Psoas muscle (tissue), 8 donors: ENCODE measurements around the gene TFPI. TPM values are rescaled to one million over a fixed set of nuclear protein-coding genes. Genes with fewer than 3 reads are reported as not detected.

Experiments
- ATAC-seq, 4 donors: fragments of 200-7000 bp; cut with Tn5 transposase; one replicate each; pipeline ENCODE4 v1.9.1; 2020; ENCODE audit warnings: moderate library complexity in 3 of 4, mild to moderate bottlenecking in 2 of 4
- DNase-seq, 2 donors: peaks; one replicate each; pipeline ENCODE4 v3.0.0-alpha.2; 2020
- H3K27ac ChIP-seq: fragments of 200-600 bp; one replicate; pipeline ENCODE4 v1.8.0; 2022
- H3K27me3 ChIP-seq, 3 donors: fragments of 200-600 bp in 1 of 3; one replicate each; pipeline versions ENCODE4 v1.6.1 to v1.8.0; 2013 to 2022; ENCODE audit warnings: low read length in 2 of 3, mild to moderate bottlenecking in 2 of 3, moderate library complexity in 1 of 3; ENCODE audit not compliant: insufficient read depth in 3 of 3
- H3K36me3 ChIP-seq, 2 donors: fragments of 200-600 bp in 1 of 2; one replicate each; pipeline versions ENCODE4 v1.6.1 to v1.8.0; 2013 to 2022; ENCODE audit warnings: low read depth in 1 of 2, mild to moderate bottlenecking in 1 of 2, moderate library complexity in 1 of 2; ENCODE audit not compliant: insufficient read depth in 1 of 2
- H3K4me1 ChIP-seq: fragments of 200-600 bp; one replicate; pipeline ENCODE4 v1.8.0; 2022
- H3K4me3 ChIP-seq: fragments of 200-600 bp; one replicate; pipeline ENCODE4 v1.8.0; 2022; ENCODE audit warnings: mild to moderate bottlenecking
- H3K9me3 ChIP-seq: fragments of 200-600 bp; one replicate; pipeline ENCODE4 v1.8.0; 2022
- WGBS, 3 donors: extraction: QIAGEN DNeasy Blood & Tissue Kit; methylation state at CpG; one replicate each; pipeline versions ENCODE4 v1.1.6 to v1.1.7; 2013; 5-methylcytosine and 5-hydroxymethylcytosine counted together
- intact Hi-C, 2 donors: fragments of 100-400 bp; cut with DNase I; formaldehyde crosslinking; loops; one replicate each; pipeline versions ENCODE4 v1.11.0 to v1.14.2; 2022
- polyA plus RNA-seq, 3 donors: library from polyadenylated mRNA; stranded (reverse); fragments of 200-250 nt; gene quantifications; one replicate each; pipeline ENCODE4 v1.2.3, GENCODE V29; 2013
- total RNA-seq, 4 donors: library from RNA; stranded (reverse); fragmentation: NEBNext Ultra II Directional in 2 of 4; extraction: Animal tissue kit (Norgen Biotek cat#: 25700) in 2 of 4; gene quantifications; one replicate each; pipeline versions ENCODE4 v1.2.1 to v1.2.4, GENCODE V29; 2021 to 2023
- TF ChIP-seq, protein P1 (sequence below): fragments of 200-600 bp; IDR thresholded peaks from one replicate; pipeline ENCODE4 v1.8.0; 2022; ENCODE audit warnings: antibody characterized with exemption
- donor health status: healthy with polysubstance abuse.
- donor health status: DM: no; HTN: no; CAD: no; lungs with moderate emphysema.
- donor health status: Bipolar disorder and iron deficiency.
- donor health status: healthy.
- donor health status: DM: yes; HTN: yes; CAD: no.
- donor health status: DM: no; HTN: no; CAD: no.
- donor health status: DM: no; HTN: no; CAD: no.
- donor health status: DM: yes; HTN: yes; CAD: no.

Gene TFPI
- total and polyA plus RNA-seq, 7 donors: 15.0 to 96.0 (median 42.6) TPM

GRCh38 chr2:187529977-187530721, 24.1 kb downstream of the TFPI start:
- Histone ChIP-seq H3K4me3 (no peak overlapping the region), H3K27ac (no peak overlapping the region), H3K9me3 (no peaks in the 10 kb centered on the region), H3K27me3 (no peaks in the 10 kb centered on the region), H3K4me1 (peaks cover 6% of the 10 kb centered on the region), H3K36me3 (peaks cover 0 to 17% of the 10 kb centered on the region in 2 donors)
- 92 to 95% (median 94%) methylated on average over 7 of the region's 7 CpGs for WGBS, 3 donors
- no peak for ATAC-seq
- DNase-seq: no peak
- intact Hi-C loops: no loop called here
- TF ChIP-seq, protein P1, sequence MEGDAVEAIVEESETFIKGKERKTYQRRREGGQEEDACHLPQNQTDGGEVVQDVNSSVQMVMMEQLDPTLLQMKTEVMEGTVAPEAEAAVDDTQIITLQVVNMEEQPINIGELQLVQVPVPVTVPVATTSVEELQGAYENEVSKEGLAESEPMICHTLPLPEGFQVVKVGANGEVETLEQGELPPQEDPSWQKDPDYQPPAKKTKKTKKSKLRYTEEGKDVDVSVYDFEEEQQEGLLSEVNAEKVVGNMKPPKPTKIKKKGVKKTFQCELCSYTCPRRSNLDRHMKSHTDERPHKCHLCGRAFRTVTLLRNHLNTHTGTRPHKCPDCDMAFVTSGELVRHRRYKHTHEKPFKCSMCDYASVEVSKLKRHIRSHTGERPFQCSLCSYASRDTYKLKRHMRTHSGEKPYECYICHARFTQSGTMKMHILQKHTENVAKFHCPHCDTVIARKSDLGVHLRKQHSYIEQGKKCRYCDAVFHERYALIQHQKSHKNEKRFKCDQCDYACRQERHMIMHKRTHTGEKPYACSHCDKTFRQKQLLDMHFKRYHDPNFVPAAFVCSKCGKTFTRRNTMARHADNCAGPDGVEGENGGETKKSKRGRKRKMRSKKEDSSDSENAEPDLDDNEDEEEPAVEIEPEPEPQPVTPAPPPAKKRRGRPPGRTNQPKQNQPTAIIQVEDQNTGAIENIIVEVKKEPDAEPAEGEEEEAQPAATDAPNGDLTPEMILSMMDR: no peak

- no peaks in the 10 kb centered on the region for H3K9me3 ChIP-seq
- H3K4me3 ChIP-seq: no peak overlapping the region
- TF ChIP-seq, protein P1: no peak
- WGBS, 3 donors: 81 to 88% (median 84%) methylated on average over 3 of the region's 3 CpGs
- no peaks in the 10 kb centered on the region for H3K27me3 ChIP-seq
- no peak overlapping the region for H3K27ac ChIP-seq
- DNase-seq (no peak), ATAC-seq (no peak)
- H3K4me1 ChIP-seq: peaks cover 6% of the 10 kb centered on the region
- H3K36me3 ChIP-seq: peaks cover 0 to 22% of the 10 kb centered on the region in 2 donors
- intact Hi-C loops: no loop called here
Measured at GRCh38 chr2:187529248-187529976, 24.8 kb downstream of the TFPI start.

GRCh38 chr2:187528042-187528441, 26.2 kb downstream of the TFPI start:
- TF ChIP-seq, protein P1: no peak
- Histone ChIP-seq H3K27me3 (no peaks in the 10 kb centered on the region), H3K36me3 (peaks cover 0 to 23% of the 10 kb centered on the region in 2 donors), H3K4me3 (no peak overlapping the region), H3K4me1 (peaks cover 6% of the 10 kb centered on the region), H3K27ac (no peak overlapping the region), H3K9me3 (no peaks in the 10 kb centered on the region)
- DNase-seq: no peak
- intact Hi-C loops: no loop called here
- no peak for ATAC-seq
- 35 to 94% (median 38%) methylated on average over 1 of the region's 1 CpG for WGBS, 3 donors

DNA sequence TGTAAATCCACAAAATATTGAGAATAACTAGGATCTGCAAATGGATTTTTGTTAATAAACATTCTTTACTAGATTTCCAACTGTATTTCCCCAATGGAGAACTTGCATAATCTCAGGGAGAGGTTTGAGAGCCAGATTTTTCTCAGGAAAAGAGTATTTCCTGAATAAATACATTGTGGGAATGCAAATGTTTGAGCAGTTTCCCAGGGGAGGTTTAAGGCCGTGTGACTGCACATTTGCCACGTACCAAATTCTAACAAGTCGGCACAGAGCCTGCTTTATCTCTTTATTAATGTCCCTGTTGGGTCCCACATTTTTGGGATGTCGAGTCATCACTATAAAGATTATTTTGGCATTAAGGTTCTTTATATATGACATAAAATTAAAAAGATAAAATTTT, 27.0 kb downstream of the TFPI start:
- Histone ChIP-seq H3K36me3 (peaks cover 0 to 31% of the 10 kb centered on the region in 2 donors), H3K27ac (no peak overlapping the region), H3K9me3 (no peaks in the 10 kb centered on the region), H3K4me3 (no peak overlapping the region), H3K4me1 (peaks cover 6% of the 10 kb centered on the region), H3K27me3 (no peaks in the 10 kb centered on the region)
- 26 to 36% (median 33%) methylated on average over 4 of the region's 4 CpGs for WGBS, 3 donors
- intact Hi-C loops: no loop called here
- DNase-seq: no peak
- no peak for ATAC-seq
- TF ChIP-seq, protein P1: no peak
